ENCODE data around the gene MAJIN.

MAJIN gene

DNA sequence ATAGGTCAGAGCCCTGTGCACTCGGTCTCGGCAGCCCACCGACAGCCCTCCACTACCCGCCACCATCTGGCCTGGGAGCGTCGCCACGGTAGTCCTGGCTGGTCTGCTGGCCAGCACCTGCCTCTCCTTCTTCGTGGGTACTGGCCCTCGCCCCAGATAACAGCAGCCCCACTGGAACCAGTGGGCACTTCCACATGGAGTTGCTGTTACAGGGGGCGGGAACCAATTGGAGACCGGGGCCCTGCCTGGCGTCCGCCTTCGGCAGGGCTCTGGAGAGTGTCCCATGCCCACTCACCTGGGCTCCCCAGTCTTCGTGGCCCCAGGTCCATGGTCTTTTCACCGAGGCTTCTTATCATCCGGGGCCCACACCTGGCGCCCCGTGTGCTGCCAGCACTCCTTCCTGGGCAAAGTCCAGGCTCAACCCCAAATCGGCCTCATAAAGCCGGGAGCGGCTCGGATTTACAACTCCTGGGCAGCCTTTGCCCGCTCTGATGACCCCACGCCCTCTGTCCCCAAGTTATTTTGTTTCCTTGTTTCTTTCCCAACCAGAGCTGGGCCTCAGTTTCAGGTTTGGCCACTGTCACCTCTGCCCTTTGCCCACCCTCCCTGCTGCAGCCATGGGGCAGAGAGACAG, 80.6 kb downstream of the MAJIN start:
- no peak for DNase-seq

DNA sequence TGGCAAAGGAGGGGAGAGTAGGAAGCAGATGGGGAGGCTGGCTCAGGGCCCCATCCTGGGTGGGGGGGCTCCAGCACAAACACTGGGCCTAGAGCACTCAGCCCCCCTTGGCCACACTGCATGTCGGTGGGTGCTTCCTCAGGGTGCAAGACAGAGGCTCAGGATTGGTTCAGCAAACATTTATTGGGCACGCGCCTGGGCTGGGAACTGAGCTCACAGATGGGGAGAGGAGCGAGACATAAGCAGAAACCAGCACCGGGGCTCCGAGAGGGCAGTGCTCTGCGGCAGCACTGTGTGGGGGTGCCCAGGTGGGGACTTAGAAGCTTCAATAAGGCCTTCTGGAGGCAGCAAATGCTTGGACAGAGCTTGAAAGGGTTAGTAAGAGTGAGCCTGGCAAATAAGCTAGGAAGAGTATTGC, 81.4 kb downstream of the MAJIN start:
- no peak for DNase-seq

DNA sequence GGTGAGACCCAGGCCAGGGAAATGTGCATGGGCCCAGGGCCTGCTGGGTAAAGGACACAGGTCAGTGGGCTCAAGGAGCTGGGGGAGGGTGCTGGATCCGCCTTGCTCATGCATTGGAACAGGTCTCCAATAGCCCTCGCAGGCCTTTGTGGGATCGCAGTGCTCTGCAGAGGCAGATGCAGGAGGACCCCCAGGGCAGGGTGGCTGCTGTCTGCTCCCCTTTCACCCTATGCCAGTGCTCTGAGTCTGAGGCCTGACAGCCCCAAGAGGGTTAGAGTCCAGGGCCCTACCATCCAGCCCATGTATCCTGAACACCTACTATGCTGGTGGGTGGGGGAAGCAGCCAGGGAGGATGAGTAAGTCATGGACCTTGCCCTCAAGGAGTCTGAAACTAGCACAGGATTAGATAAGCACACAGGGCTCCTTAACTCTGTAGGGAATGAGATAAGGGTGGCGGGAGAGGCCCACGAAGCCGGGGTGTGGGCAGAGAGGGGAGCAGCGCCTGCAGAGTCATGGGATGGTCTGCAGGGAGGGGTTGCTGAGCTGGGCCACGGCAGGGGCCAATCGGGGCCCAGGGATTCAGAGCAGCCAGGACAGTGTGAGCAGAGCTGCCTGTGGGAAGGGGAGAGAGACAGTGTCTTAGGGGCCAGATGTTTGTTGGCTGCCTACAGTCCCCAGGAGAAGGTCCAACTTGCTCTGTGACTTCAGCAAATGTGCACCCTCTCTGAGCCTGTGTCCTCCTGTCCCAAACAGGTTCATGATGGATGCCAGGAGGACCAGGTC, 83.0 kb downstream of the MAJIN start:
- DNase-seq = no peak

- no peak for DNase-seq
These were observed 83.5 kb downstream of the MAJIN start for GRCh38 chr11:64888406-64888728.
